Esophagus muscularis mucosa (tissue), 4 donors: Measurements from ENCODE around the gene CYB5R2.

ENCODE experiments used
- EP300 ChIP-seq: sonication (generic); formaldehyde crosslinking; IDR thresholded peaks from one replicate; pipeline ENCODE4 v1.6.1; 2017; ENCODE audit warnings: antibody characterized with exemption
- POLR2A ChIP-seq: fragments of 450-650 bp; IDR thresholded peaks from one replicate; pipeline ENCODE4 v1.6.1; 2017; ENCODE audit warnings: antibody characterized with exemption, moderate library complexity, mild to moderate bottlenecking, low read depth
- POLR2AphosphoS5 ChIP-seq, 2 donors: sonication (generic); formaldehyde crosslinking; IDR thresholded peaks; one replicate each; pipeline ENCODE4 v1.6.1; 2017; ENCODE audit warnings: antibody characterized with exemption in 2 of 2
- TF ChIP-seq, protein P1 (sequence below), 3 experiments: fragments of 200-600 bp in 2 of 3; fragments of 450-650 bp in 1 of 3; sonication (generic) in 2 of 3; IDR thresholded peaks; one replicate each; pipeline ENCODE4 v1.5.1; 2017 to 2019; ENCODE audit warnings: antibody characterized with exemption in 3 of 3, mild to moderate bottlenecking in 2 of 3, moderate library complexity in 1 of 3

DNA sequence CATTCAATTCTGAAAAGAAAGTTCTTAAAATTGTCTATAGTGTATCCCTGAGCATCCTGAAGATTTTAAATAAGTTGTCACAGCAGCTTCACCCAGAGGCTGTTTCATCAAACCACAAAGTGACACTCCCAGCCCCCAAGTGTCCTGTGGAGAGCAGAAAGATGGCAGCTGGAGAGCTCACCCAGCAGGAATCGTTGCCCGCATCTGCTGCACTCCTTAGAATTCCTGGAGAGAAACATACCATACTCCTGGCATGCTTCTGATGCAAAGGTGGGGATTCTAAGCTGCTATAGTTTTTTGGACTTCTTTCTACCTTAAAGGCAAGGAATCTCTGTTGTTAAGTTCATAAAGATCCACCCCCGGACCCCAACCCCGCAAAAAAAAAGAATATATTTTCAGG lies 13.5 kb upstream of the CYB5R2 start:
- TF ChIP-seq, protein P1, sequence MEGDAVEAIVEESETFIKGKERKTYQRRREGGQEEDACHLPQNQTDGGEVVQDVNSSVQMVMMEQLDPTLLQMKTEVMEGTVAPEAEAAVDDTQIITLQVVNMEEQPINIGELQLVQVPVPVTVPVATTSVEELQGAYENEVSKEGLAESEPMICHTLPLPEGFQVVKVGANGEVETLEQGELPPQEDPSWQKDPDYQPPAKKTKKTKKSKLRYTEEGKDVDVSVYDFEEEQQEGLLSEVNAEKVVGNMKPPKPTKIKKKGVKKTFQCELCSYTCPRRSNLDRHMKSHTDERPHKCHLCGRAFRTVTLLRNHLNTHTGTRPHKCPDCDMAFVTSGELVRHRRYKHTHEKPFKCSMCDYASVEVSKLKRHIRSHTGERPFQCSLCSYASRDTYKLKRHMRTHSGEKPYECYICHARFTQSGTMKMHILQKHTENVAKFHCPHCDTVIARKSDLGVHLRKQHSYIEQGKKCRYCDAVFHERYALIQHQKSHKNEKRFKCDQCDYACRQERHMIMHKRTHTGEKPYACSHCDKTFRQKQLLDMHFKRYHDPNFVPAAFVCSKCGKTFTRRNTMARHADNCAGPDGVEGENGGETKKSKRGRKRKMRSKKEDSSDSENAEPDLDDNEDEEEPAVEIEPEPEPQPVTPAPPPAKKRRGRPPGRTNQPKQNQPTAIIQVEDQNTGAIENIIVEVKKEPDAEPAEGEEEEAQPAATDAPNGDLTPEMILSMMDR (IDR thresholded peaks at IDR 0.05): no peak
- TF ChIP-seq POLR2AphosphoS5 (IDR thresholded peaks at IDR 0.05) (no peak), POLR2A (no peak), EP300 (no peak)
